Osteoblast (primary cell): ENCODE results near the gene C17orf100. TPM values are rescaled to one million over a fixed set of nuclear protein-coding genes. Genes with fewer than 3 reads are reported as not detected.
"Not testable (repeated sequence)": the region's sequence is repeated elsewhere in the genome, so short reads cannot be mapped to it uniquely, and the experiment has no call there.

ENCODE experiments used
- DNase-seq: peaks from one replicate; pipeline ENCODE4 v3.0.0; 2011; ENCODE audit warnings: low spot score, mixed read lengths; ENCODE audit not compliant: insufficient read length; ENCODE audit errors: missing footprints
- H2AFZ ChIP-seq: 2 replicates; pipeline ENCODE4 v1.6.0; 2011; ENCODE audit warnings: mild to moderate bottlenecking, low read length
- H3K27ac ChIP-seq: 2 replicates; pipeline ENCODE4 v1.5.1; 2011; ENCODE audit warnings: mild to moderate bottlenecking, low read depth, low read length, moderate library complexity
- H3K27me3 ChIP-seq: 2 replicates; pipeline ENCODE4 v1.6.0; 2012; ENCODE audit warnings: mild to moderate bottlenecking, control low read depth, inconsistent platforms, low read length, moderate library complexity; ENCODE audit not compliant: insufficient read depth
- H3K36me3 ChIP-seq: 2 replicates; pipeline ENCODE4 v1.5.1; 2011; ENCODE audit warnings: mild to moderate bottlenecking, low read length, control low read depth, moderate library complexity; ENCODE audit not compliant: insufficient read depth
- H3K4me1 ChIP-seq: 2 replicates; pipeline ENCODE4 v1.5.1; 2011; ENCODE audit warnings: mild to moderate bottlenecking, low read length, control low read depth, moderate library complexity; ENCODE audit not compliant: insufficient read depth
- H3K4me2 ChIP-seq: 2 replicates; pipeline ENCODE4 v1.6.0; 2011; ENCODE audit warnings: mild to moderate bottlenecking, low read length; ENCODE audit not compliant: insufficient read depth
- H3K4me3 ChIP-seq: fragments of 200-600 bp; sonication (generic); 3 replicates; pipeline ENCODE4 v1.5.1; 2012; ENCODE audit warnings: mild to moderate bottlenecking, low read length, inconsistent platforms; ENCODE audit not compliant: insufficient read depth
- H3K79me2 ChIP-seq: 2 replicates; pipeline ENCODE4 v1.6.0; 2012; ENCODE audit warnings: mild to moderate bottlenecking, low read length, control low read depth, inconsistent platforms; ENCODE audit not compliant: insufficient read depth
- H3K9me3 ChIP-seq: 2 replicates; pipeline ENCODE4 v1.5.1; 2011; ENCODE audit warnings: low read depth, low read length, control low read depth
- H4K20me1 ChIP-seq: 2 replicates; pipeline ENCODE4 v1.6.0; 2012; ENCODE audit warnings: mild to moderate bottlenecking, low read length, control low read depth; ENCODE audit not compliant: insufficient read depth
- CTCF ChIP-seq: IDR thresholded peaks from 2 replicates; pipeline ENCODE4 v1.5.1; 2011; ENCODE audit warnings: mild to moderate bottlenecking, low read depth, low read length, moderate library complexity; ENCODE audit errors: extremely low read depth
- total RNA-seq: library from RNA; depleted of rRNA; stranded (reverse); fragments of >200 nt; gene quantifications from 2 replicates; pipeline ENCODE4 v1.2.3, GENCODE V29; 2012

Gene C17orf100
- total RNA-seq, 1 donor, result 0.72 TPM

DNA sequence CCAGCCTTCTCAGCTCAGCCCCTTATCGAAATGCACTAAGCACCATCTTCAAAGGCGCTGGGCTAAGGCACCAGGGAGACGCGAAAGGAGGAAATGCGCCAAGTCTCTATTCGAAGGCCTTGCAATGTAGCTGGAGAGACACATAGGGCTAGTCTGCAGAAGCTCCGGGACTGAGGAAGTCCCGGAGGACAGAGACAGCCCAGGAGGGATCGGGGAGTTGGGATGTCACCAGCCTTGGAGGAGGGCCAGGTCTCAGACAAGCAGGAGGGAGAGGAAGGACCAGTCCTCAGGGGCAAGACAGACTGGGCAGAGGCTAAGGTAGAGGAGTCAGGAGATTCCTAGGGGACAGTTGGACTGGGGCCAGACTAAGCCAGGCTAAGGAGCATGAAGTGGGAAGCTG is 8.5 kb downstream of the C17orf100 start:
- H3K4me1 ChIP-seq, result no peaks in the 10 kb centered on the region
- H2AFZ ChIP-seq, result no peak overlapping the region
- DNase-seq, result no peak
- no peak for TF ChIP-seq CTCF
- peaks cover 56% of the 10 kb centered on the region for H3K27me3 ChIP-seq
- no peaks in the 10 kb centered on the region for H3K36me3 ChIP-seq
- no peak overlapping the region for H3K27ac ChIP-seq
- H3K79me2 ChIP-seq, result no peaks in the 10 kb centered on the region
- H3K4me3 ChIP-seq, result no peak overlapping the region
- H3K4me2 ChIP-seq, result no peak overlapping the region
- H3K9me3 ChIP-seq, result no peaks in the 10 kb centered on the region
- H4K20me1 ChIP-seq, result no peaks in the 10 kb centered on the region

DNA sequence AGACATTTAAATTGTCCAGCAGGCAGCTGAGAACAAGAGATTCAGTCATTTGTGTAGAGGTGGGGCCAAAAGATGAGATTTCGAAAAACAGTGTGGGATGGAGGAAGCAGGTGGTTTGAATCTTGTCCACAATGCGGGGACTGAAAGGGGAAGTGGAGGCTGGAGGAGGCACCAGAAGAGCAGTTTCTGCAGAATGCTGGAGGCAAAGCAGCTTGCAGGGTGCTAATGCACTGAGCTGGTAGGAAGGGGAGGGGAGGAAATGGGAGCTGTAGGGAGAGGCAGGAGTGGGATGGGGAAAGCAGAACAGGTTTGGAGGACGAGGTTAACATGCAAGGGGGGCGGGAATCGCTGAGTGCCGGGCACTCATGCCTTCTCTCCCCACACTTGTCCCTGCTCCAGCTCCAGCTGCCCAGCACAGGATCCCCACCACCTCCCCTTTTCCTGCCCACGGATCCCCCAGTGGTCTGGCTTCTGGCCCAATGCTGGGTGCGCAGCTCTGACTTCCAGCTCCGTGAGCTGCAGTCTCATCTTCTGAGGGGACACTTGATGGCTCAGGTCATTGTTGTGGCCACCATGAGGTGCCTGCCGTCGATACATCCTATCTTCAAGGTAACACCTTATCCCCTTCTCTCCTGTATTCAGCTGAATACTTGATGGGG is 9.4 kb downstream of the C17orf100 start:
- DNase-seq, result no peak
- H3K4me2 ChIP-seq, result no peak overlapping the region
- no peak overlapping the region for H3K27ac ChIP-seq
- no peak for TF ChIP-seq CTCF
- peaks cover 51% of the 10 kb centered on the region for H3K27me3 ChIP-seq
- H3K36me3 ChIP-seq, result no peaks in the 10 kb centered on the region
- no peaks in the 10 kb centered on the region for H3K9me3 ChIP-seq
- no peaks in the 10 kb centered on the region for H3K4me1 ChIP-seq
- no peak overlapping the region for H2AFZ ChIP-seq
- no peaks in the 10 kb centered on the region for H3K79me2 ChIP-seq
- H3K4me3 ChIP-seq, result no peak overlapping the region
- H4K20me1 ChIP-seq, result no peaks in the 10 kb centered on the region

GRCh38 chr17:6661464-6661848 is 9.9 kb downstream of the C17orf100 start:
- Histone ChIP-seq H3K27ac (no peak overlapping the region), H3K4me2 (no peak overlapping the region), H3K36me3 (no peaks in the 10 kb centered on the region), H2AFZ (no peak overlapping the region), H3K4me1 (no peaks in the 10 kb centered on the region), H4K20me1 (no peaks in the 10 kb centered on the region), H3K4me3 (no peak overlapping the region), H3K27me3 (peaks cover 51% of the 10 kb centered on the region), H3K79me2 (no peaks in the 10 kb centered on the region), H3K9me3 (no peaks in the 10 kb centered on the region)
- no peak for TF ChIP-seq CTCF
- DNase-seq, result no peak

GRCh38 chr17:6663200-6663599 is 11.6 kb downstream of the C17orf100 start:
- not testable (repeated sequence) for H3K79me2 ChIP-seq, H2AFZ ChIP-seq, H3K4me3 ChIP-seq, DNase-seq, H3K4me2 ChIP-seq, H3K27ac ChIP-seq, H3K9me3 ChIP-seq, H3K4me1 ChIP-seq, H4K20me1 ChIP-seq, H3K36me3 ChIP-seq
- peaks cover 51% of the 10 kb centered on the region for H3K27me3 ChIP-seq
